Measurements from ENCODE around the gene PBX1.
"Not testable (repeated sequence)": the region's sequence is repeated elsewhere in the genome, so short reads cannot be mapped to it uniquely, and the experiment has no call there.

PBX1 gene

DNA sequence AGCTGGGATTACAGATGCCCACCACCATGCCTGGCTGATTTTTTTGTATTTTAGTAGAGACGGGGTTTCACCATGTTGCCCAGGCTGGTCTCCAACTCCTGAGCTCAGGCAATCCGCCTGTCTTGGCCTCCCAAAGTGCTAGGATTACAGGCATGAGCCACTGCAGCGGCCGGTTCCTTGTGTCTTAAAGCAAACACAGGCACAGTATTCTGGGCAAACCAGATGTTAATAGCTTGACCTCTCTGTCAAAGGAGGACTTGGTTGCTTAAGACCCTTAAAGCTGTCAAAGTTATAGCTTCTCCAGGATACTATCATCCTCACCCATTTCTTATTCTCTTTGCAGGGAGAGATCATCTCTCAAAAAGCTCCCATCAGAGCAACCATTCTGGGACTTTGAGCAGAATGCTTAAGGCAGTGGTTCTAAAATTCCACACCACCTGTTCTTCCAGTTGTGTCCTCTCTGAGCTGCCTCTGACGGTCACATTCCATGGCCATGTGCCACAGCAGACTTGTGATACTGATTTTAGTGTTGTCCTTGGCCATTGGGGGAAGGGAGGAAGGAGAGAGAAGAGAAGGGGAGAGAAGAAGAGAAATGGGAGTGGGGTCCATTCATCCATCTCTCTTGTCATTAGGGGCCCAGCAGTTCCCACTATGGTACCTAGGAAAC lies 81.8 kb downstream of the PBX1 start:
- no peak for DNase-seq (ENCODE audit: low read depth)

DNA sequence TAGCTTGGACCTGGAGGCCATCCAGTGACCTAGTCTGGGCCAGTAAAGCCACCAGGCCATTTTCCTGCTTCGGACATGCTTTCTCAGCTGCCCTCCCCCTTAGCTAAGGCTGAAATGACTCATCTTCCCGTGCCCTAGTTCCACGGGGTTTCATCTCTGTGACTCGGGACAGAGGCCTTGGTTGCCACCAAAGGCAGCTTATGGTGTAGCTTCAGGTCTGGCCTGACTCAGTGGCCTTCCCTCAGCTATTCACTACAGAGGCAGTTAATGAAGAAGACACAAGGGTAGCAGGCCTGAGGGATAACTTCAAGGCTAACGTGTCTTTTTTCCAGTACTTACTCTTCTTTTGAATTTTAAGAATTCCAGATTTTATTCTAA lies 82.4 kb downstream of the PBX1 start:
- peak; percentile 19 for DNase-seq (ENCODE audit: low read depth)

DNA sequence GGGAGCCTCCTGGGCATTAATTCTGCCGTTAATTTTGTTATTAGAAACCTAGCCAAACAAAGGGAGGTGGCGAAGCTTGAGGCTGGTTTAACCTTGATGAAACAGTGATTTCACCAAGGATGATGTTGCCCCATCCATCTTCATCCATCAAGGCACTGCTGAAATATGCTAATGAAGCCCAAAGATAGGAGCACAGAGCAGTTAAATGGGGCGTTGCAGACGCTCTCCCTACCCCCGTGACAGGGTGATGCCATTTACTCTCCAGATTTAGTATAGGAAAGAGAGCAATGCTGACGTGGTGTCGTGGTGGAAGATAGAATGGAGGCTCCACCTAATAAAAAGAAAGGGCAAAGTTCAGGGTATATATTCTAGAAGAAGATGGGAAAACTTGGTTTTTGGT lies 84.0 kb downstream of the PBX1 start:
- no peak for DNase-seq (ENCODE audit: low read depth)

DNA sequence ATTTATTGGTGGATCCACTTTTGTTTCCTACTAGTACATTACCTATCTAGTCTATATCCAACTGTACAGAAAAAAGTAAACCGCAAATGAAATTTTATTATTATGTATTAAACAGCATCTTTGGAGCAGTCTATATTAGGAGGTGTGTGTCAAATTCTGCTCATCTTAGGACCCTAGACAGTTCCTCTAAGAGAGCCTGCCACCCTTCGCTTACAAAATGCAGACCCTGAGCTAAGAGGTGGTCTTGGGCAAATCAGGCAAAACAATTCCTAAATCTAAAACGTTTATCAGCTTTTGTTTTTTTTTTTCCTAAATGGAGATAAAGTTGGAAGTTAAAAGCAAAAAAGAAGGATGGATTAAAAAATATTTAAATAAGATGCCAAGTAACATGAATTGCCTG lies 85.3 kb downstream of the PBX1 start:
- no peak for DNase-seq (ENCODE audit: low read depth)

DNA sequence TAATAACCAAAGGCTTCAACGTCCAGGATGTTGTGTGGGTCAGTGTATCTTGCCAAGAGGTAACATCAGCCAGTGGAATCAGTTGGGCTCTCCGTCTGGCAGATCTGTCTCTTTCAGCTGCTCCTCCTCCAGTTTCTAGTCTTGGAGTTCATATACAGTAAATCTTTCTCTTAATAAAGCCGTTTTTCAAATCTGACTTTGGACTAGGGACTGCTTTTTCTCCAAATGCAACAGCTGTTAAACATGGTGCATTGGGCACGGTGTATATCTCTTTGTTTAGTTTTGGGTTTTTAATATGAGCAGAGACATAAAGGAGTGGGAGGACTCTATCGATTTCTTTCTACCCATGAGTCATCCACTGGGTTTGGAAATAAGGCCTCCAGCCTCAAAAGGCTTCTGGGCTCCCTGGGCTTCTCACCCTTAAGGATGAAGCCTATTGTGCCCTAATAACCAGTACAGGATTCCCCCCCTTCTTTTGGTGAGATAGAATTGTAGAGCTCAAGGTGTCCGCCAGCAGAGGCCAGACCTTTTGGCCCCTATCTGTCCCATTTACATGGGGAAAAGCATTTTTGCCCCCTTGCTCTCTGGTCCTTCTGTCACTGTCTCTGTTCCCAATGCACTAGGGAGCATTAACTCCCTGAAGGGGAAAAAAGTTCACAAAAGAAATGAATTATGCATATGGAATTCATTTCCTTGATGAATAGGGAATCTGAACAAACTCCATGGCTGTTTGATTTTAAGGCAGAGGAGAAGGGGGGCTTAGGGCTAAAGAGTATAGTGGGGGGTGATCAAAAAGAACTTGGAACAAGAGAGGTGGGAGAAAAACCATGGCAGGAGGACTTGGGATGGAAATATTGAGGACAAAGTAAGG lies 86.0 kb downstream of the PBX1 start:
- DNase-seq (ENCODE audit: low read depth): peak; percentile 18

DNA sequence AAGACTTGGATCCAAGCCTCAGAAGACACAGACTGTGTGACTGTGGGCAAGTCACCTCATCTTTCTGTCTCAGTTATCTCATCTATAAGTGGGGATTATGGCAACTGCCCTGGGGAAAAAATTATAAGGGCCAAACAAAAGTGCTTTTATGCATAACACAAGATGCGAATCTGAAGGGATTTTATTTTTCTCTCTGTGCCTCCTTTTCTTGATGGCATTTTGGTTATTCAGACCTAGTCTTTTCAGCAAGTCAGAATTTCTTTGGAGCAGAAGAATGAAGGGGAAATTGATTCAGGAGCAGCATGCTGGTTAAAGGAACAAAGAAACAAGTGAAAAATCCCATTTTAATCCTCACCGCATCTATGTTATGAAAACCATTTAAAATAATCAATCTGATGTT lies 86.9 kb downstream of the PBX1 start:
- no peak for DNase-seq (ENCODE audit: low read depth)

DNA sequence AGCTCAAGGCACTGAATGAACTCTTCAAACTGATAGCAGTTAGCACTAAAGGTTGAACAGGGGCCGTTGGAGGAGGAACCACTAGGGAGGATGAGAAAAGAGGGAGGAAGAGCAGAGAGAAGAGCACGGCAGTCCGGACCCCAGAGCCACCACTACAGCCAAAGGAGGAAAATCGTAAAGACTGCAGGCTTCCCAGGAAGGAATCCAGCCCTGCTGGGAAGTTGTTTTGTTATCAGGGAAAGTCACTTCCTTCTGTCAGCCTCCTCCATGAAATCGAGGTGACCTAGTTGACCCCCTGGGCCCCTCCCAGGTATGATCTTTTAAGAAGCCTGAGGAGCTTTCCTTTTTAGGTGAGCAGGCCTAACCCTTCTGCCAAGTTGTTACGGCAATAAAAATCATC lies 88.2 kb downstream of the PBX1 start:
- DNase-seq (ENCODE audit: low read depth): no peak

DNA sequence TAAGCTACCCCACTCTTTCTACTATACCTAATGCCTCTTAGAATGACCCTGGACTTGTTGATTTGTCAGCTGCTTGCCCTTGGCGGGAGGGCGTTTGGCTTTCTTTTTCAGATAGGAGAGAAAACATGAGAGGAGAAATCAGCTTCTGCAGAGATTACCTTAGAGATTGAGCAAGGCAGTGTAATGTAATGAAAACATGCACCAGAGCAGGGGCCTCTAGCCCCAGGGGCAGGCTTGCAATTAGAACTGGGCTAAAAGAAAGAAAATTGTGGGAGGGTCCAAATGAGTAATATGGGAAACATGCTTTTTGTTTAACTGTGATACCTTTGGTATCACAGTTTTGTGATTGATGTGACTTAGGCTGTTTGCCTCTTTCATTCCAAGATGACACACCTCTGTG lies 89.7 kb downstream of the PBX1 start:
- DNase-seq (ENCODE audit: low read depth): no peak

DNA sequence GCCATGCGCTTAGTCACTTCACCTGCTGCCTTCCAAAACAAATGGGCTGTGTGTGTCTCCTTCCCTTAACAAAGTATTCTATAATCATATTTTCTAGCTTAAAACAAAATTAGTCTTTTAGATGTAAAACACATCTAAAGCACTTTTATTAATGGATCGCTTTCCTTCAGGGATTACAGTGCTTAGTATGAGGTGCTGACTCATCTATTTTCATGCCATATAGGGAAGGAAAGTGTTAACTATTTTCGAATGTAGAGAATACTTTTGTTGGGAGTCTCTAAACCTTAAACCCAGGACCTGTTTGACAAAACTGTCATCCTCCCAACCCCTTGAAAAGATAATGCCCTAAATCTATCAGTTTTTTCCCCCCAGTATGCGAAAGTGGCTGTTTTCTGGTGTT lies 90.2 kb downstream of the PBX1 start:
- no peak for DNase-seq (ENCODE audit: low read depth)

DNA sequence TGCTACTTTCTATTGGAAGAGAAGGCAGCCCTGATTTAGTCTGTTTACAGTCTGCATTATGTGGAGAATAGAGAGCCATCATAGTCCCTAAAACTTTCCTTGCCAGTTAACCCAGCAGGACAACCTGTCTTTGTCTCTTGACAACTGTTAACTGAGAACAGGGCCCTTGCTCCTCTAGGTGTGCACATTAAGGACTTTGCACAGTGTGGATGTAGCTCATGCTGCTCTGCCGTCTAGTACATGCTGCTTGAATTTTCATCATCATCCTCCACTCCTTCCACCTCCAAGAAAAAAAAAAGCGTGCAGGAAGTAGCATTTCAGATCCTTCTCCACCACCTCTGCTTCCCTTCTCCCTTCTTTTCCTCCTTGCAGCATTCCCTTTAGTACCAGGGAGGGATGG lies 91.5 kb downstream of the PBX1 start:
- no peak for DNase-seq (ENCODE audit: low read depth)

DNA sequence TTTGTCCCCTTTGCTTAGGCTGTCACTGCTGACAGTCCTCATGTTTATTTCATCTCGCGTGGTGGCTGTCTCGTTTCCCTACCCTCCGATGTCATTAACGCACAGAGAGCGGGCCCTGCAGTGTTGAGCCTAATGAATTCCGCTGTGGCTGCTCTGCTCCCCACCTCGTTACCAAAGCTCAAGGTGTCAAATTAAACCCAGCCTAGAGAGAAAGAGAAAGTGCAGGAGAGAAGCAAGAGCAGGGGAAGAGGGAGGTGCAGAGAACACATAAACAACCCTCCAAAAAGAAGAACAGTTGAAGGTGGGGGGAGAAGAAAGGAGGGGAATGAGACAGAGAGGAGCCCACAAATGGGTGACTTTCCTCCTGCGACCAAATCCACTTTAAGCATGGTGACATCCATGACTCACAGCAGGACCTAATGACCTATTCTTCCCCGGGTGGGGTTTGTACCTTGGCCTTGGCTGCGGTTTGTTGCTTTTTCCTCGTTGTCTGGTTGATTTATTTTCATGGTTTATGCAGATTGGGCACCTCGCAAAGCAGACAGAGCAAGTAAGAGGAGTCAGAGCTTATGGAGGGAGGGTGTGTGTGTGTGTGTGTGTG lies 92.5 kb downstream of the PBX1 start:
- DNase-seq (ENCODE audit: low read depth): no peak

DNA sequence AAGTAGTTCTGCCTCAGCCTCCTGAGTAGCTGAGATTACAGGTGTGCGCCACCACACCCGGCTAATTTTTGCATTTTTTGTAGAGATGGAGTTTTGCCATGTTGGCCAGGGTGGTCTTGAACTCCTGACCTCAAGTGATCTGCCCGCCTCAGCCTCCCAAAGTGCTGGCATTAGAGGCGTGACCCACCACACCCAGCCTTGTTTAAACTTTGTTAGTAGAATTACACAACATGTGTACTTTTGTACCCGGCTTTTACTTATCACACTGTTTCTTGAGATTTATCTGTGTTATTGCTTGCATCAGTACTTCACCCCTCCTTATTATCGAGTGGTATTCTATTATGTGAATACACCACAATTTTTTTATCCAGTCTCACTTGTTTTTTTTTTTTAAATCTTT lies 94.0 kb downstream of the PBX1 start:
- not testable (repeated sequence) for DNase-seq (ENCODE audit: low read depth)

DNA sequence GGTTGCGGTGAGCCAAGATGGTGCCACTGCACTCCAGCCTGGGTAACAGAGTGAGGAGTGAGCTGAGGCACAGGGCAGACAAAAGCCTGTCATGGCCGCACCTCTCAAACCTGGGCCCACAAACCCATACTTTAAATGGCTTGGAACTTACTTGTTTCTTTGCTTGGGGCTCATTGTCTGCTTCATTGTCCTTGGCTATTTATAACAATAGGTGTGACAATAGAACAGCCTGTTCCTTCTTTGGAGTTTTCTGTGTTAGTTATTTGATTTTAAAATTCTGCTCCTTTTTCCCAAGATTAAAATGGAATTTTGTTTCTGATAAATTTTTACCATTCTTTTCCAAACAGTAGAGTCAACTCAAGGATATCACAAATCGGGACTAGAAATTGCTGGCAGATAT lies 94.7 kb downstream of the PBX1 start:
- DNase-seq (ENCODE audit: low read depth): no peak

DNA sequence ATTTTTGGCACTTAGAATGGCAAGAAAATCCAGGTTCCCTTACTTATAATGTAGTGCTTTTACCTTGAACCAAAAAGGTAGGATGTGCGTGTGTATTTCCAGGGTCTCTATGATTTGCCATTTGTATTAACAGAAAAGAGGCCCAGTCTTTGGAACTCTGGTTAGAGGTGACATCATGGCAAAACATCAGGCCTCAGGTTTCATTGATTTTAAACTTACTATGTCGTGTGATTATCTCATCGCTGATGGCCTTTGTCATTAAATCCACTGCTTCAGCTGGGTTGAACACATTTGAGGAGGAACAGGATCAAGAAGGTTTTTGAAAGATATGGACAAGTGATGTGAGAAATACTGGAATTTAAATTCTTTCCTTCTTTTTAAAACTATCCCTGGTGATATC lies 95.2 kb downstream of the PBX1 start:
- no peak for DNase-seq (ENCODE audit: low read depth)

DNA sequence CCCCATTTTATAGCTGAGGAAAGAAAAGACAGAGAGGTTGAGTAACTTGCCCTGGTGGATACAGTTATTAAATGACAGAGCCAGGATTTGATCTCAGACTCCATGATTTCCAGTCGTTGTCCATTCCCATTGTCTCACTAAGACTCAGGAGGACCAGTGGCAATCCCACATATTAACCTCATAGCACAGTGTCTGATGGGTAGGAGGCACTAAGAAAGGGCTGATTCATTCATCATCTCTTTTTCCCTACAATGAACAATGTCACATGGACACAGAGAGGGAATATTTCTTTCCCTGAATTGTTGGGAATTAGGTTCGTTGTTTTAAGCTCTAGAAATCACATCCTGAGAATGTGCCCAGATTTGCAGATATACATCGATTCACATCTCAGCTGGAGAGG lies 99.9 kb downstream of the PBX1 start:
- no peak for DNase-seq (ENCODE audit: low read depth)

DNA sequence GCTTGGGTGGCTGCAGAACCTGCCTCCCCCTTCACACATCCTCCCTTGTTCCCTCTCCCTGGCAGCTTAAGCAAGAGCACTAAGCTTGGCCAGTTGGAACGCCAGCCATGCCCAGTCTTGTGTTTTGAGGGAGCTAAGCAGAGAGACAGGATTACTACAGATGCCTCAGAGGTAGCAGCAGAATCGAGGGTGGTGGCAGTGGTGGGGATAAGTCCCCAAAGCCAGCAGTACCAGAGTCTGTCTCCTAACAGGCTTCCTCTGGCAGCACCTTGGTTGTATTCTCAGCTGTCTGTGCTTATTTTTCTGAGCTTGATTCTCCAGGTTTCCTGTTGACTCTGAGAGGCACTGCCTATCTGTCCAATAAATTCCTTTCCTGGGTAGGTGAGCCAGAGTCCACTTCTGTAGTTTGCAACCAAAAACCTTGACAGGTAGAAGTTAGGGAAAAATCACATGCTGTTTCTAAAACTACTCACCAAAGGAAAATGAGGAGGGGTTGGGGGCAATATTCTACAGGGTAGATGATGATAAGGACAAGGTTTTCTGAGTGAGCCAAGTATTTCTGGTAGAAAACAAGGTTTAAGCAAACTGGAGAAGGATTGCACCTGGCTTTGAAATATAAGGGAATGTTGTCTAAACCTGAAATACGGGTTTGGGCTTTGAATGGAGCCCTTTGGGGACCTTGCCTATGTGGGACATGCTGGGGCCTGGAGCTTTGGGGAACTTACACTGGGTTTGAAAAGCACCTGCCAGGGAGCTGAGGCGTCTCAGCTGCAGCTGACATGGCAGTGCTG lies 100.8 kb downstream of the PBX1 start:
- no peak for DNase-seq (ENCODE audit: low read depth)

DNA sequence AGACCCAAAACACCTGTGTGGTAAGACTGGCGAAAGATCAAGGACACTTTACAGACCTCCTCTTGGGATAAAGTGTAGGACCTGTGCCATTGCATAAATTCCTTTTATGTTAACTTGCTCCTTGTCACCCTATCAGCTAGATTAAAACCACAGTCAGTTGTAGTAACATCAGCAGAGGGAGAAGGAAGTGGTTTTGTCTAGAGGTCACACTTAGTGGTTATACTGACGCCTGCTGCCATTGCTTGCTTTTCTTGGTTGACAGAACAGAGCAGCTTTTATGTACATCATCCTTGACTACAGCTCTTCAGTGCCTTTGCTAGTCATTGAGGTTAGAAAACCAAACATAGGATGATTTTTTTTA lies 101.4 kb downstream of the PBX1 start:
- no peak for DNase-seq (ENCODE audit: low read depth)

DNA sequence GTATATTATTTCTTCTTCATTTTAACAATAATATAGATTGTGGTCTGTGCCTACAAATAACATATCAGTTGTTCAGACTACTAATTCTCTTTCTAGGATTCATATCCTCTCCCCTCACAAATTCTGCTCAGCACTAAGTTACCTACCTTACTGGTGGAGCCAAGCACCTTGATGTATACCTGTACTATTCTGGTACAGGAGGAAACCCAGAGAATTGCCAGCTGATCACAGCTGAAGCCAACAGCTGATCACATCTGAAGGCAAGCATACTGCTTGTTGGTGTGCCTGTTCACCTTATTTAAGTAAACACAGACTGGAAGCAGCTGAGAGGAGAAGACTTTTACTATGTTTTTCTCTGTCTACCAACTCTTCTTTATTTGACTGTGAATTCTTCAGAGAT lies 101.8 kb downstream of the PBX1 start:
- DNase-seq (ENCODE audit: low read depth): no peak

DNA sequence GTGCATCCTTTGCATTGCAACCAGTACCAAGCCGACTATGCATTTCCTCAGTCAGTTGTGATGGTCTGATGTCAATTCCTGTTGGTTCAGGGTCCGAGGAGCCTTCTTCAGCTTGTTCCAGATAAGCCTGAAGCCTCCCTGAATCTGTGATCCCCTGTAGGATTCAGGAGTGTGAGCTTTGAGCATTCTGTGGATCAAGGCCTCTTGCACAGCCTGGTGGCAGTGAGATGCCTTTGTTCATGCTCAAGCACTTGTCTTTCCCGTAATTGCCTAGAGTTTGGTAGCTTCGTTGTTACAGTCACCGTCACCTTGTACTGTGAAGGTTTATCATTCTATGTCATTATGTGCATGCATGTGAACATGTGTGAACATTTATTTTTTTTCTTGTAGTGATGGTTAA lies 103.5 kb downstream of the PBX1 start:
- no peak for DNase-seq (ENCODE audit: low read depth)

DNA sequence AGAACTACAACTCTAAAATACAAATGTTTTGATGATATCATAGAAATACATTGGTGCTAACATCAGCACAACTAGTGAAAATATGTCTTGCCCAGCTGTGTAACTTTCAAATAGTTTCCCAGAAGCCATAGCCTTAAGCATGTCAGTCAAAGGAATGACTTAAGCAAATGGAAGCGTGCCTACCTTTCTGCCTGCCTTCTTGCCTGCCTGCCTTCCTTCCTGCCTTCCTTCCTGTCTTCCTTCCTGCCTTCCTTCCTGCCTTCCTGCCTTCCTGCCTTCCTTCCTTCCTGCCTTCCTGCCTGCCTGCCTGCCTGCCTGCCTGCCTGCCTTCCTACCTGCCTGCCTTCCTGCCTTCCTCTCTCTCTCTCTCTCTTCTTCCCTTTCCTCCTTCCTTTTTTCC lies 104.0 kb downstream of the PBX1 start:
- no peak for DNase-seq (ENCODE audit: low read depth)

DNA sequence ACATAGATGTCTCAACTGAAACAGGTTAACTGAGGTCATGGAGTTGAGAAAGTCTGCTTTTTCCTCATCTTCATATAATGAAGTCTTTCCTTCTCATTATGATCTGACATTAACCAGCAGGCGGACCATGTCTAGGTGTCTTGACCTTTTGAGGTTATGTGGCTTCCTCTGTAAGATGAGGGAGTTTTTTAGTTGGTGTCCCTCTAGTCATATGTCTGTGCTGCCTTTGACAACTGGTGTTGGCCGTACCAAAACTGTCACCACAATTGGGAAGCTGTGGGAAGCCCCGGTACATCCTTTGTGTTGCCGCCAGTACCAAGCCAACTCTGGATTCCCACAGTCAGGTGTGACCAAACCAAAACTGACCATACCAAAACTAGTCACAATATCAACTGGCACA lies 105.1 kb downstream of the PBX1 start:
- DNase-seq (ENCODE audit: low read depth): no peak

DNA sequence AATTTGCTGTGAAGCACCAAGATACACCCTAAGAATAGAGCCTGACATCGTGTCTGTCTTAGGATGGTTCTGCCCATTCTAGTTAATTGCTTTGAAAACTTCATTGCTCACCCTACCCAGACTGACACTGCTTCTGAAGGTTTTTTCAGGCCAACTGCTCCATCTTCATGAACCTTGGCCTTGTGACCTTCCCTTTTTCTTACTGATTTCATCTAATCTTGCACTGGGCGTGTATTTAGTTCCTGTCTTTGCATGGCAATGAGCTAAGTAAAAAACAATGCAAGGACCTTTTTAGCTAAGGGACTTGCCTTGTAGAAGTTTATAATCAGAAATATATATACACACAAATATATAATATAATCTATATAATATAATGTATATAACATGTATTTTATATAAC lies 108.0 kb downstream of the PBX1 start:
- DNase-seq (ENCODE audit: low read depth): no peak

DNA sequence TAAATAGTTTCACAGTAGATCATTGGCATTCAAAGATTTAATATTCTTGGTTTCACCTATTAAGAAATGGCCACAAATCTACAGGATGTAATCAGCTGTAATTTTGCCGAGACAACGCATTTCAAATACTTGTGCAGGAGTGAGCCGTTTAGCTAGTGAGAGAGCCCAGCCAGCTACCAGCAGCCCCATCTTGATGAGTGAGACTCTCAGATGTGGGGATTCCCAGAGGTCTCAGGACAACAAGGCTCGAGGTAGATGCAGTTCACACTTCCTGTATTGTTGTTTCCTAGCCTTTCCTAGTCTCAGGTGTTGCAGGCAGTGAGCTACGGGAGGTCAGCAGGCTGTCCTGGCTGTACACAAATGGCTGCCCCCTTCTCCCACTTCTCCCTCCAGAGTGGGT lies 108.6 kb downstream of the PBX1 start:
- no peak for DNase-seq (ENCODE audit: low read depth)

All from GM04504 (cell line).